ENCODE data around the gene PARL. TPM values are rescaled to one million over a fixed set of nuclear protein-coding genes. Genes with fewer than 3 reads are reported as not detected.

Gene PARL
- total and polyA plus RNA-seq, 2 of the 13 experiments (the other 11 are each of a cell fraction or from before 2014, with no cell fraction given), result 46.3 to 58.6 TPM

DNA sequence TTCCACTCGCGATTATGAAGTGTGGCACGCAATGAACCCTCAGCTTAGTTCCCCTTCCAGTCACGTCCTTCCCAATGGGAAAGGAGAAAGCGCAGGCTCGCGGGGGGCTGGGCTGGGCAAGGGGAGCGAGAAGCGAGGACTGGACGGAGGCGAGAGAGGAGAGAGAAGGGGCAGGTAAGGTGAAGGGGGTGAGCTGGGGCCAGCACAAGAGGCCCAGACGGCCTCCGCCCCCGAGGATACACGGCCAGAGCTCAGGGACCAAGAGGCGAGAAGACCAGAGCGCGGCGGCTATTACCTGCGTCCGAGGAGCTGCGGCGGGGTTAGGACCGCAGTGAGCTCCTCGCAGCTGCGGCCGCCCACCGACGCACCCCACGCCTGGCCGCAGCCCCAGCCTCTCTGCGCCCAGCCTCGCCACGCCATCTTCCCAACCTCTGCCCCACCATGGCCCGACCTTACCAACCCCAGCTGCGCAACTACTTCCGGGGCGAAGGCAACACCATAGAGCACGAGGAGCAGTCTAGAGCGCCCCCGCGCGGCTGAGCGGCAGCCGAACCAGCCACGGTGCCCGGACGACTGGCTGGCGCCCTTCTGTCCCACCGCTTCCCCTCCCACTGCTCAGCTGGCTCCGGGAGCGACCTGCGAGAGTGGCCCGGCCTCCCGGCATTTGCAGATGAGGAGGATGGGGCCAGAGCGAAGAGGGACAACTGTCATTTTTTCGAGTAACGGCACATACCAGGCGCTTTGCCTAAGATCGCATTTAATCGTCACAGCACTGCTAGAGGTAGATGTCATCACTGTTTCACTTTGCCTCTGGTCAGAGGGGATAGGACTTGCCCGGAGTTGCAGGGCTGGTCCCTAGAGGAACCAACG lies at the start of gene PARL (continued):
- TF ChIP-seq, protein P1, sequence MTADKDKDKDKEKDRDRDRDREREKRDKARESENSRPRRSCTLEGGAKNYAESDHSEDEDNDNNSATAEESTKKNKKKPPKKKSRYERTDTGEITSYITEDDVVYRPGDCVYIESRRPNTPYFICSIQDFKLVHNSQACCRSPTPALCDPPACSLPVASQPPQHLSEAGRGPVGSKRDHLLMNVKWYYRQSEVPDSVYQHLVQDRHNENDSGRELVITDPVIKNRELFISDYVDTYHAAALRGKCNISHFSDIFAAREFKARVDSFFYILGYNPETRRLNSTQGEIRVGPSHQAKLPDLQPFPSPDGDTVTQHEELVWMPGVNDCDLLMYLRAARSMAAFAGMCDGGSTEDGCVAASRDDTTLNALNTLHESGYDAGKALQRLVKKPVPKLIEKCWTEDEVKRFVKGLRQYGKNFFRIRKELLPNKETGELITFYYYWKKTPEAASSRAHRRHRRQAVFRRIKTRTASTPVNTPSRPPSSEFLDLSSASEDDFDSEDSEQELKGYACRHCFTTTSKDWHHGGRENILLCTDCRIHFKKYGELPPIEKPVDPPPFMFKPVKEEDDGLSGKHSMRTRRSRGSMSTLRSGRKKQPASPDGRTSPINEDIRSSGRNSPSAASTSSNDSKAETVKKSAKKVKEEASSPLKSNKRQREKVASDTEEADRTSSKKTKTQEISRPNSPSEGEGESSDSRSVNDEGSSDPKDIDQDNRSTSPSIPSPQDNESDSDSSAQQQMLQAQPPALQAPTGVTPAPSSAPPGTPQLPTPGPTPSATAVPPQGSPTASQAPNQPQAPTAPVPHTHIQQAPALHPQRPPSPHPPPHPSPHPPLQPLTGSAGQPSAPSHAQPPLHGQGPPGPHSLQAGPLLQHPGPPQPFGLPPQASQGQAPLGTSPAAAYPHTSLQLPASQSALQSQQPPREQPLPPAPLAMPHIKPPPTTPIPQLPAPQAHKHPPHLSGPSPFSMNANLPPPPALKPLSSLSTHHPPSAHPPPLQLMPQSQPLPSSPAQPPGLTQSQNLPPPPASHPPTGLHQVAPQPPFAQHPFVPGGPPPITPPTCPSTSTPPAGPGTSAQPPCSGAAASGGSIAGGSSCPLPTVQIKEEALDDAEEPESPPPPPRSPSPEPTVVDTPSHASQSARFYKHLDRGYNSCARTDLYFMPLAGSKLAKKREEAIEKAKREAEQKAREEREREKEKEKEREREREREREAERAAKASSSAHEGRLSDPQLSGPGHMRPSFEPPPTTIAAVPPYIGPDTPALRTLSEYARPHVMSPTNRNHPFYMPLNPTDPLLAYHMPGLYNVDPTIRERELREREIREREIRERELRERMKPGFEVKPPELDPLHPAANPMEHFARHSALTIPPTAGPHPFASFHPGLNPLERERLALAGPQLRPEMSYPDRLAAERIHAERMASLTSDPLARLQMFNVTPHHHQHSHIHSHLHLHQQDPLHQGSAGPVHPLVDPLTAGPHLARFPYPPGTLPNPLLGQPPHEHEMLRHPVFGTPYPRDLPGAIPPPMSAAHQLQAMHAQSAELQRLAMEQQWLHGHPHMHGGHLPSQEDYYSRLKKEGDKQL (CRISPR knock-in tag; IDR thresholded peaks at IDR 0.05; ENCODE audit: low read depth), result no peak
- TF ChIP-seq ZBTB20 (CRISPR knock-in tag; IDR thresholded peaks at IDR 0.05; ENCODE audit: borderline replicate concordance, low read depth) (peak; percentile 63), ZBTB40 (IDR thresholded peaks at IDR 0.05) (peak; percentile 51), ZBTB40 (CRISPR knock-in tag; IDR thresholded peaks at IDR 0.05) (peak; percentile 82), IRF2 (CRISPR knock-in tag; IDR thresholded peaks at IDR 0.05) (peak; percentile 96)
- TF ChIP-seq, protein P2, sequence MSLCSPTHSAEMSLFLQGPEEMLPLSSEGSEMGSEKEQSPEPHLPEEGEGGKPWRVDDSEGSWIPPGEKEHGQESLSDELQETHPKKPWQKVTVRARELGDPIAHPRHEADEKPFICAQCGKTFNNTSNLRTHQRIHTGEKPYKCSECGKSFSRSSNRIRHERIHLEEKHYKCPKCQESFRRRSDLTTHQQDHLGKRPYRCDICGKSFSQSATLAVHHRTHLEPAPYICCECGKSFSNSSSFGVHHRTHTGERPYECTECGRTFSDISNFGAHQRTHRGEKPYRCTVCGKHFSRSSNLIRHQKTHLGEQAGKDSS (CRISPR knock-in tag; IDR thresholded peaks at IDR 0.05; ENCODE audit: borderline replicate concordance, low read depth), result peak; percentile 95

All from HepG2 (cell line).